Measurements from ENCODE around the gene ADCK1. TPM values are rescaled to one million over a fixed set of nuclear protein-coding genes. Genes with fewer than 3 reads are reported as not detected.
"Not testable (repeated sequence)": the region's sequence is repeated elsewhere in the genome, so short reads cannot be mapped to it uniquely, and the experiment has no call there.

ADCK1 gene
- total RNA-seq, 1 experiment from 2014 or later = 11.8 TPM

DNA sequence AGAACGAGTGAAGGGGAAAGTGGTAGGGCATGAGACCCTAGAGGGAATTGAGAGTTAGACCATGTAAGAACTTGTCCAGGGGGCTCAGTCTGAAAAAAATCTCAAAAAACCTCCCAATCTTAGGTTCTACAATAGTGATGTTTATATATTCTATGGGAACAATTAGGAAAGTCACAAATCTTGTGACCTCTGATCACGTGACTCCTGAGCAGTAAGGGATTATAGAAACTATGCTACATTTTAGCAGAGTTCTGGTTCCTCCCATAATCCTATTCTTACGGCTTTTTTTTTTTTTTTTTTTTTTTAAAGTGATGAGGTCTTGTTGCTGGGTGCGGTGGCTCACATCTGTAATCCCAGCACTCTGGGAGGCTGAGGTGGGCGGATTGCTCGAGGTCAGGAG lies 5.8 kb downstream of the ADCK1 start:
- in situ Hi-C loops (cut with HindIII; ENCODE audit: low sequenced_read_pairs) = no loop called here

DNA sequence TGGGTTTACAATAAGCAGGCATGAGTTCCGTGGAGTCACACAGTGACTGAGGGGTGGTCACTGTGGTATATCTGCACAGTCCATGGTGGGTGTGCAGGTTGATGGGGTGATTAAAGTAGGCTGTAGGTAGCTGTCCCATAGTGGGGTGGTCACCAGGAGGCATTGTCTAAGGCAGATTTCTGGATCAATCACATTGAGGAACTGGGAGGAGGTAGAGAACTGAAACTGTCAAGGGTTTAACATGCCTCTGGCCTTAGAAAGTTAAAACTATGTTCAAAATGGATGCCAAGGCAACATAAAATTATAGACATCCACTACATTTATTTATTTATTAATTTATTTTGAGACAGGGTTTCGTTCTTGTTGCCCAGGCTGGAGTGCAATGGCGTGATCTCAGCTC lies 8.3 kb downstream of the ADCK1 start:
- in situ Hi-C loops (cut with HindIII; ENCODE audit: low sequenced_read_pairs) = no loop called here

More for the DNA sequence above, 5.8 kb downstream of the ADCK1 start:
- DNase-seq (ENCODE audit: low spot score) = no peak

DNA sequence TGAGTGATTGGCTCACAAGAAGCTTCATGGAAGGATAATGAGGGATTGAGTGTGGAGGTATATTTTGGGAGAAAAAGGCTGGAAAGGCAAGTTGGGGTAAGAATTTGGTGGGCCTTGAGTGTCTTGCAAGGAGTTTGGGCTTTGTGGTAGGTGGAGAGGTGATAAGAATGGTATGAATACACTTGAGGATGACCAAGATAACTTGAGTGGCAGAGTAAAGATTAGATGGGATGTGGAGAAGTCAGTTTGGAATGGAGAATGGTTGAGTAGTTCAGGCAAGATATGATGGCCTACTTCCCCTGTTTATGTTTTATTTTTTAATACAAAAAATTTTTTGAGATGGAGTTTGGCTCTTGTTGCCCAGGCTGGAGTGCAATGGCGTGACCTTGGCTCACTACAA lies 9.1 kb downstream of the ADCK1 start:
- DNase-seq (ENCODE audit: low spot score) = no peak
- in situ Hi-C loops (cut with HindIII; ENCODE audit: low sequenced_read_pairs) = no loop called here

More for the DNA sequence above, 8.3 kb downstream of the ADCK1 start:
- no peak for DNase-seq (ENCODE audit: low spot score)

DNA sequence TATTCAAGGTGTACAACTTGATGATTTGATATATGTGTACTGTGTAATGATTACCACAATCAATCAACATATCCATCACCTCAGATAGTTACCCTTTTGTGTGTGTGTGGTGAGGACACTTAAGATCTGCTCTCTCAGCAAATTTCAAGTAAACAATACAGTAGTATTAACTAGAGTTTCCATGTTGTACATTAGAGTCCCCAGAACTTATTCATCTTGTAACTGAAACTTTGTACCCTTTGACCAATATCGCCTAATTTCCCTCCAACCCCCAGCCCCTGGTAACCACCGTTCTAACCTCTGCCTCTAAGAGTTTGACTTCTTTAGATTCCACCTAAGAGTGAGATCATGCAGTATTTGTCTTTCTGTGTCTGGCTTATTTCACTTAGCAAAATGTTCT lies 12.1 kb downstream of the ADCK1 start:
- no peak for DNase-seq (ENCODE audit: low spot score)

DNA sequence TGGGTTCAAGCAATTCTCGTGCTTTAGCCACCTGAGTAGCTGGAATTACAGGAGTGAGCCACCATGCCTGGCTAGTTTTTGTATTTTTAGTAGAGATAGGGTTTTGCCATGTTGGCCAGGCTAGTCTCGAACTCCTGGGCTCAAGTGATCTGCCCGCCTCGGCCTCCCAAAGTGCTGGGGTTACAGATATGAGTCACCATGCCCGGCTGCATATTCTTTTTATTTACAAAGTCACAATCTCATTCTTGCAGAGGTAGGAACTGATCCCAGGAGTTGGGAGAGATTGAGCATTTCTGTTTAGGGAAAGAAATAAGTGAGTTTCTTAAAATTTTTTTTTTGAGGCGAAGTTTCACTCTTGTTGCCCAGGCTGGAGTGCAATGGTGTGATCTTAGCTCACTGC lies 12.8 kb downstream of the ADCK1 start:
- in situ Hi-C loops (cut with HindIII; ENCODE audit: low sequenced_read_pairs); DNase-seq (ENCODE audit: low spot score): not testable (repeated sequence)

More for the DNA sequence above, 12.1 kb downstream of the ADCK1 start:
- in situ Hi-C loops (cut with HindIII; ENCODE audit: low sequenced_read_pairs) = no loop called here

DNA sequence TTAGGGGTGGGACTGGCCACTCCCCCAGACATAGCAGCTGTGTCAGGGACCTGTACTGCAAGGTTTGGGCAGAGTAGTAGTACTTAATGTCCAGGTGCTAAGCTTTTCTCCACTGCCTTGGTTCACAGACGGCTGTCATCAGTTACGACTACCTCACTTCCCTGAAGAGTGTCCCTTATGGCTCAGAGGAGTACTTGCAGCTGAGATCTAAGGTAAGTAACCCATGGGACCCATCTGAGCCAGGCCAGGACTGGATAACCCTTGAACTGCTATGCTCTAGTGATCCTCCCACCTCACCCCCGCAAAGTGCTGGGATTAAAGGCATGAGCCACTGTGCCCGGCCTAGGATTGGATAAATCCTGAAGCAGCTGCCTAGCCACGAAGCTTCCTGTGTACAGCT lies 22.4 kb downstream of the ADCK1 start:
- DNase-seq (ENCODE audit: low spot score) = no peak
- in situ Hi-C loops (cut with HindIII; ENCODE audit: low sequenced_read_pairs) = no loop called here

DNA sequence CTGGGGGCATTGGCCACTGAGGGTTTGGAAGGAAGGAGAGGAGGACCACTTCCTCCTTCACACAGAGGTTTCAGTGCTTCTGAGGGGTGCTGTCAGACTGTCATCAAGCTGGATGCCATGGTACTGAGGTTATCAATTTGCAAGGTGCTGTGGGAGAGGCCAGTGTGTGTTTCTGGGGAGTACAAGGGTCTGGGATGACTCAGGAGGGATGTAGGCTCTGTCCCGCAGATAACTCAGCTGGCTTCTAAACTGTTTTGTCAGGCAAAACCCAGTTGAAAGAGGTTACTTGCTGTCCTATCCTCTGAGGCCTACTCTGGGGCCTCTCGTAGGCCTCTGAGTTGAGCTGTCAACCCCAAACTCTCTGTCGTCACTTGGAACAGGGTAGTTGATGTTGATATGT lies 22.8 kb downstream of the ADCK1 start:
- in situ Hi-C loops (cut with HindIII; ENCODE audit: low sequenced_read_pairs) = no loop called here
- no peak for DNase-seq (ENCODE audit: low spot score)

DNA sequence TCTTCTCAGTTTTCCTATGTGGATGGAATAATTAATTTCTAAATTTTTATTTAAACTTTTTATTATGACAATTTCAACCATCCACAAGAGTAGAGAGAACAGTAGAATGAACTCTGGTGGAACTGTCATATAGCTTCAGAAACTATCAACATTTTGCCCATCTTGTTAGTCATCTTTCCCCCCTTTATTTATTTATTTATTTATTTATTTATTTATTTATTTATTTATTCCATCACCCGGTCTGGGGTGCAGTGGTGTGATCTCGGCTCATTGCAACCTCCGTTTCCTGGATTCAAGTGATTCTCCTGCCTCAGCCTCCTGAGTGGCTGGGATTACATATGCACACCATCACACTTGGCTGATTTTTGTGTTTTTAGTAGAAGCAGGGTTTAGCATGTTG lies 23.5 kb downstream of the ADCK1 start:
- in situ Hi-C loops (cut with HindIII; ENCODE audit: low sequenced_read_pairs) = no loop called here
- DNase-seq (ENCODE audit: low spot score) = no peak

DNA sequence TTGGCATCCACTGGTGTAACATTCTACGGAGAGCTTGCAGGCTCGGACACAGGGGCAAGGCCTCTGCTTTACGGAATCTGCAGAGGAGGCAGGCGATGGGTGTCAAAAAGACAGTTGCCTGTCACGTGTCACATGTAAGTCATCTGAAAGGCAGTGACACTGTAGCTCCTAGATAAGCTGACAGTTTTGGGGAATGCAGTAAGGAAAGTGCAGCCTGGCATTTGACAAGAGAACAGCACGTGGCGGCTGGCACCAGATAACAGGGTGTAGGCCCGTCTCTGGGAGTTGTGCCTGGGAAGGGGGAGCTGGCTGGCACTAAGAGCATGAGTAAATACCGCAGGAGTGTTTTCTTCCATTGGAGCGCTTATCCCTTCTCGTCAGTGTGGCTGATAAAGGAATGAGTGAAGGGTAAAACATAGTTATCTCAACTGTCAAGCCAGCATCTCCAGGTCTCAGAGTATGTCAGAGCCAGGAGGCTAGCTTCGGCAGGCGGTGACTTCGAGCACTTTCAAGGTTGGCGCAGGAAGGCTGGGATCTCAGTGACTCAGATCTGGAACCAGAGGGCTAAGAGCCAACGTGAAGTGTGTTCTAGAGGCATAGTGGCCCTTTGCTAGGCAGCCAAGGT lies 26.1 kb downstream of the ADCK1 start:
- in situ Hi-C loops (cut with HindIII; ENCODE audit: low sequenced_read_pairs) = no loop called here

DNA sequence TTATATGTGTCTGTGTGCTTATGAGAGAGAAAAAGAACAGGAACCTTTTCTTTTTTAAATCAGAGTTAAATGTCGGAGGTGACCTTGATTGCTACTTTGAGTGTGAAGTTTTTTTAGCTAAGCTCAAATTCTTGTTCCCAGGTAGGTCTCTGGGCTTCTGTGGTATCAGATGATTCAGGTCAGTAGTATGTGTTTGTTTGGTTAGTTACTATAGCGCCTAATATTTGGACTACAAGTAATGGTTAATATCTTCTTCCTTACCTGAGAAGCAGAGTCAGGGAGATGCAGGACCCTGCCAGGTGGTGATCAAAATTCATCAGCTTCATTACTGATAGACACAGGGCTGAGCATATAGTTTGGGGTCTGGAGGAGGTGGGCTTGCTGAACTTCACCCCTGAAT lies 30.8 kb downstream of the ADCK1 start:
- in situ Hi-C loops (cut with HindIII; ENCODE audit: low sequenced_read_pairs) = no loop called here
- DNase-seq (ENCODE audit: low spot score) = no peak

More for the DNA sequence above, 26.1 kb downstream of the ADCK1 start:
- DNase-seq (ENCODE audit: low spot score) = no peak

DNA sequence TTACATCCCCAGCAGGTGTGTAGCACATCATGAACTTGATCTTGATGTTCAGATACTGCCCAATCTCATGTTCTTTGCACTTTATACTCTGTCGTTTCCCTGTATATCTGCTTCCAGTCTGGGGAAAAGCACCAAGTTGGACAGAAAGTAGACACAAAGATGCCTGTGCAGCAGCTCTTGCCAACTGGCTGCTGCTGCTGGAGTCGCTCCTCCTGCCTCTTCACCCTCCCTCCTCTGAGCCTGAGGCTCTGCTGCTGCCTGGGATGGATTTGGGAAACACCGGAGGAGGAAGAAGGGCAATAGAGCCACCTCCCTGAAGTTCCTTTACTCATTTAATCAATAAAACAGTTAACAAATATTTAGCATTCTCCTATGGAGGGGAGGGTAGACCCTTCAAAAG lies 32.4 kb downstream of the ADCK1 start:
- DNase-seq (ENCODE audit: low spot score) = no peak
- in situ Hi-C loops (cut with HindIII; ENCODE audit: low sequenced_read_pairs) = no loop called here

DNA sequence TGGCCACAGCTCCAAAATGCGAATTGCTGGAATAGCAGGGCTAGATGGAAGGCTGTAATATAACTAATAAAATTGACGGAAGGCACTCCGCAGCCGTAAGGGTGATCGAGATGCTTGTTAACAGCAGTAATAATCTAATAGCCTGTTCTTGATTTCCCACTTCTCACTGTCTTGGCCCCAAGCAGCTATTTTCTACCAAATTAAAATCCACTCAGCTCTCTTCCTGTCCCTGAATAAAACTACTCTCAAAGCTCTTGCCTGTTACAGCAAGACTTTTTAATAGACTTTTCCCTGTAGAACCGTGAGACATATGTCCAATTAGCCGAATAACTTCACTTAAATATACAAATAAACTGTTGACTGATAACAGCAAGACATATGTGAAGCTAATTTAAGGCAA lies 38.0 kb downstream of the ADCK1 start:
- DNase-seq (ENCODE audit: low spot score) = no peak
- in situ Hi-C loops (cut with HindIII; ENCODE audit: low sequenced_read_pairs) = no loop called here

DNA sequence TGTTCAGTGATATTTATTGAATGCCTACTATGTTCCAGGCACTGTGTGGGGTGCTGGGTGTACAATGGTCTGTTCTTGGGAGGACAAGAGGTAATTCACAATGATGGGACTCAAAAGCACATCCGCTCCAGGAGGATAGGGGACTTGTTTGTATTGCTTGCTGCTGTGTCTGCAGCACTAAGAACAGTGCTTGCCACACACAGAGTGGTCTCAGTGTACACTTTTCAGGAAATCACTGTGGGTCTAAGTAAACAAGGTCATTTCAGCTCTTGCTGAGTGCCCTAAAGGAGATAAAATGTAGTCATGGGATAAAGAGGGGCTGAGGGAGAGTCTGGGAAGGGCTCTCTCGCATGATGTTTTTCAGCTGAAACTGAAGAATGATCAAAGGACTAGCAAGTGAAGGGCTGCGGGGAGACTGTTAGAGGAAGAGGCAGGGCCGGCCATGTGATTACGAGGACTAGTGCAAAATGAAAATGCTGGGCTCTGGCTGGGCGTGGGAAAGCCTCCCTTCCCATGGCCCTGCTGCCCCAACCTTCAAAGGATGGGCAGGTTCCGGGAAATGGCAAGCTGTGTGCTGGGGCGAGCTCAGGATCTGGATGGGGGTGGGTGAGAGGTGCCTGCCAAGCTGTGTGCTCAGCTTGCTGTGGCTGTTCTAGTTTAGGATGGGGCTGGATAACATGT lies 39.1 kb downstream of the ADCK1 start:
- in situ Hi-C loops (cut with HindIII; ENCODE audit: low sequenced_read_pairs) = no loop called here
- no peak for DNase-seq (ENCODE audit: low spot score)

DNA sequence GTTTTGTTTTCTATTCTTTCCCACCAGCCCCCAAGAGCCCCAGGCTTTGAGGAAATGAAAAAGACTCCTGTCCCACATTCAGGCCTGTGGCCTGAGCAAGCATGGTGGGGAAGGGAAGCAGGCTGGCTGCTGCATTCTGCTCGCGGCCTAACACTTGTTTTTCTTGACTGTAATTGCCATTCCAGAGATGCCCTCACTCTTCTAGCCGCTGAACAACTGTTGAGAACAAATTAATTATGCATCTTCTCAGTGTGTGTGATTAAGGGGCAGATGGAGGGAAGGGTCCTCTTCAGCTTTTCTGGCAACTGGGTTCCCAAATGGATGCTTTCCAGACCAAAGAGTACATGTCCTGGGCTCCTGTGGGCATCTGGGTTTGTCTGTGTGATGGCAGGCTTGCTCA lies 43.3 kb downstream of the ADCK1 start:
- in situ Hi-C loops (cut with HindIII; ENCODE audit: low sequenced_read_pairs) = no loop called here

DNA sequence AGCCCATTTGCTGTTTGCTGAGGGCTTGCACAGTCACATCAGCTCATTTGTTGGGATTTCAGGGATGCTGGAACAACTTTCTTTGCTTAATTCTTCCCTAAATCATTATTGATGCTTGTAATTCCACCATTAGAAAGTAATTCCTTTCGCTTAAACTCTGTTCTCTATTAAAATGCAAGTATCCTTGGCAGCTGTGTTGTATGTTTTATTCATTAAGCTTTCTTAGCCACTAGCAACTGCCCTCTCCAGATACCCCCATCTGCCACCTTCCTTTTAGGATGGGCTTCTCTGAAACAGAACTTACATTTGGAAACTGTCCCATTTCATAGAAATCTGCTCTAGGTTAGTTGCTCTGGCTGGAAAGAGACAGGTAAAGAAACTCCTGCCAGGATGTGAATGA lies 43.7 kb downstream of the ADCK1 start:
- in situ Hi-C loops (cut with HindIII; ENCODE audit: low sequenced_read_pairs) = no loop called here
- no peak for DNase-seq (ENCODE audit: low spot score)

More for the DNA sequence above, 43.3 kb downstream of the ADCK1 start:
- DNase-seq (ENCODE audit: low spot score) = no peak

DNA sequence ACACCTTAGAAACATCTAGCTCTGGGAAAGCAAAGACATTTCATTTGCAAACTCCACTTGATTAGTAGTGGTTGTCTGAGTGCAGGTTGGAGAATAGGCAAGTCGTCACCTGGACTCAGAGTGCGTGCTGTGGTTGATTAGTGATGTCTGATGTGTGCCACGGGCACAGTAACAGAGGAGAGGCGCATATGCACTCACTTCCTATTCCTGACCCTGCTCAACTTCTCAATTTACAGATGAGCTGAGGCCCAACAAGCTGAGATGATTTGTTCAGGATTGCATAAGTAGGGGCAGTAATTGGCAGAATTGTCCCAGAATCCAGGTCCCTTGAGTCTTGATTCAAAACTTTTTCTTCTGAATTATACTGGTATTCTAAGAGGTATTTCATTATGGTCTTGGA lies 44.9 kb downstream of the ADCK1 start:
- in situ Hi-C loops (cut with HindIII; ENCODE audit: low sequenced_read_pairs) = no loop called here
- no peak for DNase-seq (ENCODE audit: low spot score)

DNA sequence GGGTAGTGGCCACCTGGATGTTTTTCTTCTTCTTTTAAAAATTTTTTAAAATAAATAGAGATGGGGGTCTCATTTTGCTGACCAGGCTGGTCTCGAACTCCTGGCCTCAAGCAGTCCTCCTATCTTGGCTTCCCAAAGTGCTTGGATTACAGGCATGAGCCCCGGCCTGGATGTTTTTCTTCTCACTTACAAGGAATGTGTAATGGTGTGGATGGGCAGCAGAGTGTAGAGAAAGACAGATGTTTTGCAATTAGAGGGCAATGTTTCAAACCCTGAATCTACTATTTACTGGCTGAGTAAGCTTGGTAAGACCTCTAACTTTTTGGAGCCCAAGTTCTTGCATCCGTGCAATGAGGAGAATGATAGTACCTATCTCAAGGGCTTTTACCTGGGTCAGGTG lies 48.1 kb downstream of the ADCK1 start:
- in situ Hi-C loops (cut with HindIII; ENCODE audit: low sequenced_read_pairs) = no loop called here
- no peak for DNase-seq (ENCODE audit: low spot score)

DNA sequence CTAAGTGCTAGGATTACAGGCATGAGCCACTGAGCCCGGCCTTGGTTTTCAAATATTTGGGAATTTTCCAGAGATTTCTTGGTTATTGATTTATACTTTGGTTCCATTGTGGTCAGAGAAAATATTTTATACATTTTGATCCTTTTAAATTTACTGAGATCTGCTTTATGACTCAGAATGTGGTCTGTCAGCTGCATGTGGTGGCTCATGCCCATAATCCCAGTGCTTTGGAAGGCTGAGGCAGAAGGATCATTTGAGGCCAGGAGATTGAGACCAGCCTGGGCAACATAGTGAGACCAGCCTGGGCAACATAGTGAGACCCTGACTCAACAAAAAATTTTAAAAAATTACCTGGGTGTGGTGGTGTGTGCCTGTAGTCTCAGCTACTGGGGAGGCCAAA lies 49.8 kb downstream of the ADCK1 start:
- in situ Hi-C loops (cut with HindIII; ENCODE audit: low sequenced_read_pairs) = no loop called here
- DNase-seq (ENCODE audit: low spot score) = no peak

DNA sequence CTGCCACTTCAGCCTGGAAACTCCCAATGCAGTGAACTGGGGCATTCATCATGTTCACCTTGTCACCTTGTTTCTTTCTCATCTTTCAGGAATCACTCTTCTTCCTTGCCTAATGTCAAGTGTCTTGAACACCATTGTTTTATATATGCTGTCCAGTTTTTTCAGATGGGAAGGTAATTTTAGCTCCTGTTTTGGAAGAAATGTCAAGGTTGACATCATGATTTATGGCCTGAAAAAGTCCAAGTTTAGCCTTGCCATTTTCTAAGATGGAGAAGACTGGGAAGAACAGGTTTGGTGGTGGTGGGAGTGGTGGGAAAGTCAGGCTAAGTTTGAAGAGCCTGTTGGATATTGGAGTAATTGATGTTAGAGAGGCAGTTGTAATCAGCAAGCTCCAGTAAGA lies 54.0 kb downstream of the ADCK1 start:
- no peak for DNase-seq (ENCODE audit: low spot score)
- in situ Hi-C loops (cut with HindIII; ENCODE audit: low sequenced_read_pairs) = no loop called here

DNA sequence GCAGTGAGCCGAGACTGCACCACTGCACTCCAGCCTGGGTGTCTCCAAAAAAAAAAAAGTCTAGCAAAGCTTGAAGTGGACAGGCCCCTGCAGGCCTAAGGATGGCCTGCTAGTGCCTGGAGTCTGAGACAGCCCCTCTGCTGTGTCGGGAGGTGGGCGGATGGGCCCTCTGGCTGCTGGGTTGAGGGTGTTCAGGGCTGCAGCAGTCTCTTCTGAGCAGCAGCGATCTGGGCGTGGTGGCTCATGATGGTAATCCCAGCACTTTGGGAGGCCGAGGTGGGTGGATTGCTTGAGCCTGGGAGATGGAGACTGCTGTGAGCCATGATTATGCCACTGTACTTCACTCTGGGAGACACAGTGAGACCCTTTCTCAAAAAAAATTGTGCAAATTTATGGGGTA lies 57.0 kb downstream of the ADCK1 start:
- in situ Hi-C loops (cut with HindIII; ENCODE audit: low sequenced_read_pairs) = no loop called here
- no peak for DNase-seq (ENCODE audit: low spot score)

DNA sequence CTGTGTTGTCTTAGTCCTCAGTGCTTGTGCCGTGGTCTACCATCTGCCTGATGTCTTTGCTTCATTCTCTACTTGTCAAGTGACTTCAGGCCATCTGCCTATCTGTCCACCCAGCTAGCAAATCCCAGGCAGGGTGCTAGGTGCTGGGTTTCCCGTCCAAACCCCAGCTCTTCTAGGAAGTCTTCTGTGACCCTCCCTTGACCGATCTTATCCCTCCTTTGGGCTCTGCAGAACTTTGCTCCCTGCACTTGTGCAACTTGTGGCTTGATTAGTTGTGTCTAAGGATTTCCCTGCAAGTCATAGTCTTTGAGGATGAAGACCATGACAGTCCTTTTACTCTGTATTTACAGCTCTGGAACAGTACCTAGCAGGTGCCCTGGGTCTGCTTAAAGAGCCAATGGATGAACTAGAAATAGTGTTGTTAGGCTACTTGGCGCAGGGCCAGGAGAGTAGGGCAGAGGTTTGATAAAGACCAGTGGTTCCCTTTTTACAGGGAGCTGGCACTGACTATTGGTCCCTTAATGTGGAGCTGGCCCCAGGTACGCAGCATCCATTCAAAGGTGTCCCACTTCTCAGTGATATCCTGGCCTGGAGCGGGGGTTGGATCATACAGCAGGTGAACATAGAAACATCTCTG lies 60.1 kb downstream of the ADCK1 start:
- in situ Hi-C loops (cut with HindIII; ENCODE audit: low sequenced_read_pairs) = no loop called here

More for the DNA sequence above, 60.1 kb downstream of the ADCK1 start:
- no peak for DNase-seq (ENCODE audit: low spot score)

Data from G401 (cell line).